ENCODE results near the gene ATP2A2.

GRCh38 chr12:110270125-110270962 is 10.7 kb upstream of the ATP2A2 start:
- TF ChIP-seq, protein P1, sequence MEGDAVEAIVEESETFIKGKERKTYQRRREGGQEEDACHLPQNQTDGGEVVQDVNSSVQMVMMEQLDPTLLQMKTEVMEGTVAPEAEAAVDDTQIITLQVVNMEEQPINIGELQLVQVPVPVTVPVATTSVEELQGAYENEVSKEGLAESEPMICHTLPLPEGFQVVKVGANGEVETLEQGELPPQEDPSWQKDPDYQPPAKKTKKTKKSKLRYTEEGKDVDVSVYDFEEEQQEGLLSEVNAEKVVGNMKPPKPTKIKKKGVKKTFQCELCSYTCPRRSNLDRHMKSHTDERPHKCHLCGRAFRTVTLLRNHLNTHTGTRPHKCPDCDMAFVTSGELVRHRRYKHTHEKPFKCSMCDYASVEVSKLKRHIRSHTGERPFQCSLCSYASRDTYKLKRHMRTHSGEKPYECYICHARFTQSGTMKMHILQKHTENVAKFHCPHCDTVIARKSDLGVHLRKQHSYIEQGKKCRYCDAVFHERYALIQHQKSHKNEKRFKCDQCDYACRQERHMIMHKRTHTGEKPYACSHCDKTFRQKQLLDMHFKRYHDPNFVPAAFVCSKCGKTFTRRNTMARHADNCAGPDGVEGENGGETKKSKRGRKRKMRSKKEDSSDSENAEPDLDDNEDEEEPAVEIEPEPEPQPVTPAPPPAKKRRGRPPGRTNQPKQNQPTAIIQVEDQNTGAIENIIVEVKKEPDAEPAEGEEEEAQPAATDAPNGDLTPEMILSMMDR (IDR thresholded peaks at IDR 0.05) = no peak
- no peak for TF ChIP-seq POLR2A (IDR thresholded peaks at IDR 0.05)

Measured in body of pancreas (tissue), 4 donors.